Mesothelial cell of epicardium (in vitro differentiated cells): ENCODE measurements around the gene KDM5A. TPM values are rescaled to one million over a fixed set of nuclear protein-coding genes. Genes with fewer than 3 reads are reported as not detected.
"Not testable (repeated sequence)": the region's sequence is repeated elsewhere in the genome, so short reads cannot be mapped to it uniquely, and the experiment has no call there.

Source experiments
- DNase-seq, 2 experiments: peaks; one replicate each; pipeline ENCODE4 v3.0.0; 2021; ENCODE audit warnings: low spot score in 2 of 2; ENCODE audit not compliant: unreplicated experiment in 2 of 2
- H3K27ac Mint-ChIP-seq: 2 replicates; pipeline ENCODE4 v1.8.0; 2021; ENCODE audit warnings: mixed read lengths
- H3K27me3 Mint-ChIP-seq: 2 replicates; pipeline ENCODE4 v1.8.0; 2021; ENCODE audit warnings: low read depth, mixed read lengths
- H3K36me3 Mint-ChIP-seq: 2 replicates; pipeline ENCODE4 v1.8.0; 2021; ENCODE audit warnings: mixed read lengths
- H3K4me1 Mint-ChIP-seq: 2 replicates; pipeline ENCODE4 v1.8.0; 2021; ENCODE audit warnings: mixed read lengths
- H3K4me3 Mint-ChIP-seq: 2 replicates; pipeline ENCODE4 v1.8.0; 2021; ENCODE audit warnings: mild to moderate bottlenecking, moderate library complexity, mixed read lengths
- H3K9me3 Mint-ChIP-seq: 2 replicates; pipeline ENCODE4 v1.8.0; 2021; ENCODE audit warnings: mixed read lengths
- CTCF ChIP-seq: fragments of 200-600 bp; sonication (generic); IDR thresholded peaks from one replicate; pipeline ENCODE4 v1.5.0; 2021; ENCODE audit warnings: antibody characterized with exemption; ENCODE audit not compliant: unreplicated experiment
- total RNA-seq: library from RNA; stranded (reverse); gene quantifications from 3 replicates; pipeline ENCODE4 v1.2.1, GENCODE V29; 2021

Gene KDM5A
- total RNA-seq: 87.7 to 96.2 TPM (median 93.9 TPM) in 3 replicates

- H3K27ac Mint-ChIP-seq: peak within 1 kb of the TSS; percentile 100
- H3K4me3 Mint-ChIP-seq: peak within 1 kb of the TSS; percentile 95
- peak; percentile 85 to 89 for DNase-seq
- TF ChIP-seq CTCF: no peak
- no peaks in the 10 kb centered on the region for H3K27me3 Mint-ChIP-seq
- peaks cover 31% of the 10 kb centered on the region for H3K4me1 Mint-ChIP-seq
- H3K36me3 Mint-ChIP-seq: peaks cover 4% of the 10 kb centered on the region
- H3K9me3 Mint-ChIP-seq: no peaks in the 10 kb centered on the region
Observed at GRCh38 chr12:389142-390096, at the start of gene KDM5A. TSS of gene KDM5A (minus strand) at chr12:389320. CDS start at chr12:389091, 229 bp downstream.

GRCh38 chr12:435737-436136 is 46.6 kb upstream of the KDM5A start:
- not testable (repeated sequence) for H3K9me3 Mint-ChIP-seq, H3K27ac Mint-ChIP-seq, H3K4me3 Mint-ChIP-seq, DNase-seq, H3K27me3 Mint-ChIP-seq, H3K4me1 Mint-ChIP-seq
- peaks cover 46% of the 10 kb centered on the region for H3K36me3 Mint-ChIP-seq

- DNase-seq: no peak
- no peaks in the 10 kb centered on the region for H3K27me3 Mint-ChIP-seq
- H3K4me3 Mint-ChIP-seq: no peak overlapping the region
- H3K9me3 Mint-ChIP-seq: no peaks in the 10 kb centered on the region
- no peak overlapping the region for H3K27ac Mint-ChIP-seq
- no peaks in the 10 kb centered on the region for H3K4me1 Mint-ChIP-seq
- no peak for TF ChIP-seq CTCF
- peaks cover 34% of the 10 kb centered on the region for H3K36me3 Mint-ChIP-seq
Observed at GRCh38 chr12:422526-422925, 33.4 kb upstream of the KDM5A start.

- TF ChIP-seq CTCF: no peak
- peaks cover 32% of the 10 kb centered on the region for H3K36me3 Mint-ChIP-seq
Observed at GRCh38 chr12:418432-418831, 29.3 kb upstream of the KDM5A start.

GRCh38 chr12:414859-415258 is 25.7 kb upstream of the KDM5A start:
- Mint-ChIP-seq H3K27me3 (no peaks in the 10 kb centered on the region), H3K36me3 (peaks cover 38% of the 10 kb centered on the region), H3K9me3 (no peaks in the 10 kb centered on the region), H3K27ac (no peak overlapping the region), H3K4me1 (no peaks in the 10 kb centered on the region), H3K4me3 (no peak overlapping the region)
- no peak for TF ChIP-seq CTCF
- DNase-seq: no peak

More at GRCh38 chr12:418432-418831, 29.3 kb upstream of the KDM5A start:
- Mint-ChIP-seq H3K27me3 (no peaks in the 10 kb centered on the region), H3K27ac (no peak overlapping the region), H3K9me3 (no peaks in the 10 kb centered on the region), H3K4me3 (no peak overlapping the region), H3K4me1 (no peaks in the 10 kb centered on the region)
- no peak for DNase-seq

GRCh38 chr12:402029-402389 is 12.9 kb upstream of the KDM5A start:
- H3K27ac Mint-ChIP-seq: no peak overlapping the region
- H3K27me3 Mint-ChIP-seq: no peaks in the 10 kb centered on the region

More at GRCh38 chr12:402029-402389, 12.9 kb upstream of the KDM5A start:
- Mint-ChIP-seq H3K36me3 (no peaks in the 10 kb centered on the region), H3K9me3 (no peaks in the 10 kb centered on the region), H3K4me3 (no peak overlapping the region), H3K4me1 (no peaks in the 10 kb centered on the region)
- no peak for DNase-seq
- TF ChIP-seq CTCF: no peak
